NCI-H82 treated with DMSO at 0.1 percent for 48 hours (cell line): ENCODE measurements around the gene WWTR1.

ENCODE experiments used
- DNase-seq: peaks from one replicate; lab custom pipeline; 2025; ENCODE audit not compliant: unreplicated experiment; lab: John Stamatoyannopoulos, UW

The WWTR1 gene

DNA sequence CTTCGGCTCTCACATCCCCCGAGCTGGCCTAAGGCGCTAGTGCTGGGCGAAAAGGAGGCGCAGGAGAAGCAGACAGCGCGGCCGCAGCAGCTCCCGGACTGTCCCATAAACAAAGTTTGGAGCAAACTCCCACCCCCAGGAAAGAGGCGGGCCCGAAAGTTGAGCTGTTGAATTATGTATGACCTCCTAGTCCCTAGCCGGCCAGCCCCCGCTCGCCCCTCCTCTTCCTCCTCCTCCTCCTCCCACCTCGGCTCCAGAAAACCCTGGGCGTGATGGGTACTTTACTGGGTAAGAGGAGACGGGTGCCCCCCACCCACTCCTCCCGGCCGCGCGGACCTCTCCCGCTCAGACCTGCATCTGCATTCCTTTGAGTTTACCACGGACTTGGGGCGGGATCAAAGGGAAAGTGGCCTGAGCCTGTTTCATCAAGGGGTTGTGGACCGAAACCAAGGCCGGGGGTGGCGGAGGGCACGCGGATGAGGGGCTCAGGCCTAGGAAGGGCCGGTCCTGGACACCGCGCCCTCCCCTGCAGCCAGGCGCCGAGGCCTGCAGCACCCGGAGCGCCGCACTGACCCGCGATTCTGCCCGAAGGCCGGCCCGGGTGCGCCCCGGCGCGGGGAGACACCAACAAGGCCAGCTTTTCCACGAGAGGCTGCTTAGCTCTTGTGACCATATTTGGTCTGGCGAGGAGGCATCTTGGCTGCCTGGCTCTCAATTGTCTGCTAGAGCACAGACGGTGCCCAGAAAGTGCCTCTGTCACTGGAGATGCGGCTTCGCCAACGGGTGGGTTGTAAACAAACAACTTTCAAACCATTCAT is at the start of gene WWTR1:
WWTR1 (minus strand) TSS at position 100 of the 818 bp plus-strand sequence. CDS start 719 bp downstream, outside the sequence.
- DNase-seq: no peak

DNA sequence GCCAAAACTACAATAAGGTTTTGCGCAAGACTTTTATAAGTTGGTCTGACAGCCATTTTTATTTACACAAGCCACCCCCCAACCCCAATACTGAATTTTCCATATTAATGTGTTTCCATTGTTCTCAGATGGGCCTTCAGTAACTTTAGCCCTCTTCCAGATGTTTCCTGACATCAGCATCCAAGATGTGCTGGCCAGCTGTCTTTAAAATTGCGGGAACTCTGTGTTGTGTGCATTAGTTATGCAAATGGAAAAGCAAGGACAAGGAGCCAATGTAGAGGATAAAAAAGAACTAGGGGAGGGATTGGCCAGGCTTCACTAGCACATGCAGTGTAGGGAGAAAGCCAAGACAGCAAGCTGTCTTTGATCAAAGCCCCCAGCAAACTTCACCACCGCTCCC is 49.1 kb upstream of the WWTR1 start:
- no peak for DNase-seq

- no peak for DNase-seq
Observed at GRCh38 chr3:149705416-149705815, 47.6 kb upstream of the WWTR1 start.

GRCh38 chr3:149703466-149703865 is 45.6 kb upstream of the WWTR1 start:
- no peak for DNase-seq

DNA sequence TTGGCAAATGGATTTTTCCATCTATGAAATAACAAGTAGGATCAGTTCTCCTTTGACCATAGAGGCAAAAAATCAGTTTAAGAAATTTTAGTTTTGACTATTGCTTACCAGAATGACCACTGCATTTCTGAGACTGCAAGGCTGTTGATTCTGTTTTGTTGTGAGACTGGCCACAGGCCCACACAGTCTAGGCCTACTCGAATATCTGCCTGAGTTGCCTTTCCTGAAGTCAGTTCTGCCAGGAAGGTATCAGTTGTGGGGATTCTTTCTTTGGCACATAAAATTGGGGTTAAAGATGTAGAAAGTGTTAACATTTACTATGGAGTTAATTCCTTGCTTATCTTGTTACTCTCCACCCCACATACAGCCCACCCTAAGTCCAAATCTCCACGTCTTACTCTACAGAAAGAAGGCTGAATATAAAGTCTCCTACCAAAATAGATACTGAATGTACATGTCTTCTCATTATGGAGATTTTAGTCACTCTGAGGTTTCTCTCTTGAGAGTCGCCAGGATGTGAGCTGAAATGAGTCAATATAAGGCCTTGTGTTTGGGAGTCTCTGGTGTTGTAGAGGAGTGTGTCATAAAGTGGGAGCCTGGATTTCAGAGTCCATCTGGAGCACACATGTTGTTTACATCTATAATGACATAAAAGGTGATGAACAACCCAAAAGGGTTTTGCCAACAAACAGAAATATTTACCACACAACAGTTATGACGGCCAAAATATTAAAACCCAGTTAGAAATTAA is 45.0 kb upstream of the WWTR1 start:
- no peak for DNase-seq

- no peak for DNase-seq
Observed at GRCh38 chr3:149701977-149702350, 44.1 kb upstream of the WWTR1 start.

- no peak for DNase-seq
Observed at GRCh38 chr3:149701206-149701976, 43.6 kb upstream of the WWTR1 start.

DNA sequence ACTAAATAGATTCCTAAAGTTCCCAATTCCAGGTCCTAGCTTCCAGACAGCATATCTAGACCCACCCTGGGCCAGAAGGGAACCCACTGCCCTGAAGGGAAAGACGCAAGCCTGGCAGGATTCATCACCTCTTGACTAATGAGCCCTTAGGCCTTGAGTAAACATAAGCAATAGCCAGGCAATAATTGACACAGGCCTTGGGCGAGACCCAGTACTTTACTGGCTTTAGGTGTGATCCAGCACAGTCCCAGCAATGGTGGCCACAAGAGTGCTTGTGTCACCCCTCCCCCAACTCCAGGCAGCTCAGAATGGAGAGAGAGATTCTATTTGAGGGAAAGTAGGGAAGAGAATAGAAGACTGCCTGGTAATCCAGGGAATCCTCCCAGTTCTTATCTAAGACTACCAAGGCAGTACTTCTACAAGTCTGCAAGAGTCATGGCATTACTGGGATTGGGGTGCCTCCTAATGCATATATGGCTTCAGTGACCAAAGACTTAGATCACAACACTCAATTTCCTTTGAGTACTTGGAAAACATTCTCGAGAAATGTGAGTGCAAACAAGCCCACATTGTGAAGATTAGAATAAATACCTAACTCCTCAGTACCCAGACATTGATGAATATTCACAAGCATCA is 30.4 kb upstream of the WWTR1 start:
- DNase-seq: no peak

GRCh38 chr3:149686996-149687395 is 29.2 kb upstream of the WWTR1 start:
- no peak for DNase-seq

- DNase-seq: no peak
Observed at GRCh38 chr3:149678351-149678950, 20.6 kb upstream of the WWTR1 start.

DNA sequence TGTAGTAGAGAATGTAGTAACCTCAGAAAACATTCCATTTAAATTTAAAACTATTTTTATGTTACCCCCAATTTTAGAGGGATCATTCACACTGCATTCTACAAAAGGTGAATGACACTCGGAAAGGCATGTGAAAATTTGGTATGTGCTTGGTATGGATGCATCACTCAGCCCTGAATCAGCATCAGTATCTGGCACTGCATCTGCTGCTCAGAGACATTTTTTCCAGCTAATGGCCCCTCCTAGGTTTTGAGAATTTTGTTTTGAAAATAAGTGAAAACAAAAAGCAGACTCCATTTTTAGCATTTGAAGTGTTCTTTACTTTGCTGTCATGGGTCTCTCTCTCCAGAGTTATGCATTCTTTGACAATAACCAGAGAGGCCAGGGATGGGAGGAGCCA is 15.6 kb upstream of the WWTR1 start:
- DNase-seq: no peak

- no peak for DNase-seq
Observed at GRCh38 chr3:149670742-149671492, 13.1 kb upstream of the WWTR1 start.

DNA sequence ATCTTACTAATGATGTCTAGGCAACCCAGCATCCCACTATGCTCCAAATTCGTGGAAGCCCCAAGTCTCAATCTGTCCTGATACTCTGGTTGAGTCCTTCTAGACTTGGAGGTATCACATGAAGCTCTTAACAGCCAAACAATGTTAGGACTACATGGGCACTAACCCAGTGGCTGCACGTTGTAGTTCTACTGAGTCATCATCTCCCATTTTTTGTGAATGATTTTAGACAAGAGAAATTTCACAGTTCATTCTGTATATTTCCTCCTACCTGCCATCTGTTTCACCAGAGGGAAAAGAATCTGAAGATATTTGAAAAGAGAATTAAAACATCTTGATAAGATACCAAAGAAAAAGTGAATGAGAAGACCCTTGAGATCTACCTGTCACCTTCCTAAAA is 9.8 kb upstream of the WWTR1 start:
- DNase-seq: no peak

DNA sequence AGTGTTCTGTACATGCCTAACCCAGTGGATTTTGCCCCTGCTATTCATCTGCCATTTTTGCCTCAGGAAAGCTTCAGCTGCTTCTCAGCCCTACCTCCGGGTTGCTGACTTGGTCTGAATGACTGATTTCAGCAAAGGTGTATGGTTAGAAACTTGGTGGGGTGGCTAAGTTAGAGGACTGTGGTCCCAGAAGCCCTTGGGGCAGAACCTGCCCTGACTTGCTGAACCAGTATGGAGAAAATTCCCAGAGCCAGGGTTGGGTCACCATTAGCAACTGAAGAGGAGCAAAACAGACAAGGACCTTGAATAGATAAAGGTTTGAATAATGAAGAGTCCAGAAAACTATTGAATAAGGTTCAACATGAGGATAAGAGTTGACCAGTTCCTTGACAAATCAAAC is 6.1 kb upstream of the WWTR1 start:
- no peak for DNase-seq

DNA sequence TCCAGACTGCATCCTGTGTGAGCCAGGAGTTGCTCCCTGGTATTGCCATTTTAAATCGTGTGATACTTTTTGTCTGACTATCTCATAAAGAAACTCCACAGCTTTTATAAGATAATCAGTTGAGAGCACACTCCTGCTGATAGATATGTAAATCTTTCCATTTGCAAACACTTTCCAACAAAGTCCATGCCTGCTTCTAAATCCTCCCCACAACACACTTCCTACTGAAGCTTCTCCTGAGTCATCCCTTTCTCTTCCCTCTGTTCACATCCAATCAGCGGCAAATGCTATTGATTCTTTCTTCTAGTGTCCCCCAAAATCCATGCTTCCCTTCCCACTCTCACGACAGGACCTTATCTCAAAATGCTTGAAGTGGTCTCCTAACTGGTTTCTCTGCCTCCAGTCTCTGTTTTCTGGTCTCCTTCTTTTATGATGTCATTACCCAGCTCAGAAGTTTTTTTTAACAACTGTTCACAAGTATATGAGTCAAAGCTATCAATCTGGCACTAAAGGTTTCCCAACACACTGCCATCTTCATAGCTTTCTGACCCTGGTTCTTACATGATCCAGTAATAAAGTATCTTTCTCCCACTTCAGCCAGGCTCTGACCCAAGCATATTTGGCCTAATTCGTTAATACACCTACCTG is 4.5 kb upstream of the WWTR1 start:
- DNase-seq: no peak

GRCh38 chr3:149660462-149660861 is 2.6 kb upstream of the WWTR1 start:
- no peak for DNase-seq

GRCh38 chr3:149658744-149659497 is 1.1 kb upstream of the WWTR1 start:
- no peak for DNase-seq

DNA sequence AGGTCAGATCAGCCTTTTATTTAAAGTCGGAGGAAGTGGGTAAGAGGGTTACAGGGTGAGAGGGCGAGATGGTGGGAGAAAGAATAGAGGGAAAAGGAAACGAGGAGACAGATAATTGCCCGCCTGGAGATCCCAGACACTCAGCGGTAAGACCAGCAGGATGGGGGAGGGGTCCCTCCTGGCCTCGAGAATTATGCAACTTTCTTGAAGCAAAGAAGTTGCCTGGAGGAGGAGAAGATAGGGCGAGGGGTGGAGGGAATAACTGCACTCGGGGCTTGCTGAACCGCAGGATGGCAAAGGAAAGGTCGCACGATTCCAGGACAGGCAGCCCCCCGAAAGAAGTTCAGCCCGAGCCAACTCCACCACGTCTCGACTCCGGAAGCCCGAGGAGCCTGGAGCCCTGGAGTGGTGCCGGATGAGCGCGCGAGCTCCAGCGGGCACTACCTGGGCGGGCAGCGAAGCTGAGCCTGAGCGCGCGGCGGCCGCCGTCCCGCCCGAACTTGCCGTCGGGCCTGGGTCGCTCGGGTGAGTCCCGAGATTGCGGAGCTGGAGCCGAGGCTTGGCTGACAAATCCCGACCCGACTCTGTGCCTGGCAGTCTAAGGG is 402 bp downstream of the WWTR1 start:
- DNase-seq: no peak
